ENCODE results near the gene EXOC6B.
"Not testable (repeated sequence)": the region's sequence is repeated elsewhere in the genome, so short reads cannot be mapped to it uniquely, and the experiment has no call there.

Gene EXOC6B

DNA sequence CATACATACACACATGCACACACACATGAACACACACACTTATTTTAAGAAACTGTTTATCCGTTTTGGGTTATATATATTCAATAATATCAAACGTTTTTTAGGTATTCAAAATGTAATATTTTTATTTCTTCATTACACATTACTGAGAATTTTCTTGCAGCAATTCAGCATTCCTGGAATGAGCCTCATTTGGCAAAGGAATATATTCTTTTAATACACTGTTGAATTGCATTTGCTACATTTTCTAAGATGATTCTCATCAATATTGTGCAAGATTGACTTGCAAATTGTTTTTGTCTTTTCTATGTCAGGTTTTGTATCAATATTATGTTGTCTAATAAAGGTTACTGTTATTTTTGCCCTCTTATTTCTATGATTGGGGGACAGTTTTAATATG is 402.1 kb downstream of the EXOC6B start:
- TF ChIP-seq POLR2A (IDR thresholded peaks at IDR 0.05; ENCODE audit: low read depth, low read length): no peak
- FAIRE-seq: no peak
- DNase-seq (ENCODE audit: insufficient read length, low spot score): no peak

DNA sequence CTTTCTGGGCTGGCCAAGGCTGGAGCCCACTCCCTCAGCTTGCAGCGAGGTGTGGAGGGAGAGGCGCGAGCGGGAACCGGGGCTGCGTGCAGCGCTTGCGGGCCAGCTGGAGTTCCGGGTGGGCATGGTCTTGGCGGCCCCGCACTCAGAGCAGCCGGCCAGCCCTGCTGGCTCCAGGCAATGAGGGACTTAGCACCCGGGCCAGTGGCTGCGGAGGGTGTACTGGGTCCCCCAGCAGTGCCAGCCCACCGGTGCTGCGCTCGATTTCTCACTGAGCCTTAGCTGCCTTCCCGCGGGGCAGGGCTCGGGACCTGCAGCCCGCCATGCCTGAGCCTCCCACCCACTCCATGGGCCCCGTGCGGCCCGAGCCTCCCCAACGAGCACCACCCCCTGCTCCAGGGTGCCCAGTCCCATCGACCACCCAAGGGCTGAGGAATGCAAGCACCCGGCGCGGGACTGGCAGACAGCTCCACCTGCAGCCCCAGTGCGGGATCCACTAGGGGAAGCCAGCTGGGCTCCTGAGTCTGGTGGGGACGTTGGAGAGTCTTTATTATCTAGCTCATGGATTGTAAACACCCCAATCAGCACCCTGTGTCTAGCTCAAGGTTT is 404.0 kb downstream of the EXOC6B start:
- DNase-seq (ENCODE audit: insufficient read length, low spot score); FAIRE-seq: not testable (repeated sequence)

DNA sequence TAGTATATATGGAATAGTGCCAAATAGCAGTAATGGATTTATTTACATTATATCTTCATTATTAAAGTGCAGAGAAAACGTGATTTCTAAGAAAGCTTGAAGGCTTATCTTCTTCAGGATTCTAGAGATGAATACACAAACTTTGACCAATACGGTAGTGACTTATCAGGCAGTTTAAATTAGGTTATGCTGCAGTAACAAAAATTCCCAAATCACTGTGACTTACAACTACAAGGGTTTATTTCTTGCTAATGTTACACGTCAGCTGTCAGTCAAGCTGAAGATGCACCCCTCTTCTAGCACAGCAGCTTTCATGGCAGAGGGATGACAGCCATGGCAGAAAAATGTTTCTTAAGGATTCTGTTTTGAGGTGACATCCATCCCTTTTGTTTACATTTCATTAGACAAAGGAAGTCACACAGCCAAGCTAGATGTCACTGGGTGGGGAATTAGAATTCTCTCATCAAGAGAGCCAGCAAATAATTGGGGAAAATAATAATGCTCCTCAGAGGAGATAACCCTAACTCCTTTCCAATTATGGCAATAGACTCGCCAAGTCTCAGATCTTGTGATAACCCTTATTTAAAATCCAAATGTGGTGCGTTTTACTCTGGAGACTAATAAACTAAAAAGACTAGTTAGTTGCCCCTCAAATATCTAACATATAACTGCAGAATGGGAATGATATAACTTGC is 409.9 kb downstream of the EXOC6B start:
- TF ChIP-seq POLR2A (IDR thresholded peaks at IDR 0.05; ENCODE audit: low read depth, low read length): no peak
- no peak for DNase-seq (ENCODE audit: insufficient read length, low spot score)
- no peak for FAIRE-seq

DNA sequence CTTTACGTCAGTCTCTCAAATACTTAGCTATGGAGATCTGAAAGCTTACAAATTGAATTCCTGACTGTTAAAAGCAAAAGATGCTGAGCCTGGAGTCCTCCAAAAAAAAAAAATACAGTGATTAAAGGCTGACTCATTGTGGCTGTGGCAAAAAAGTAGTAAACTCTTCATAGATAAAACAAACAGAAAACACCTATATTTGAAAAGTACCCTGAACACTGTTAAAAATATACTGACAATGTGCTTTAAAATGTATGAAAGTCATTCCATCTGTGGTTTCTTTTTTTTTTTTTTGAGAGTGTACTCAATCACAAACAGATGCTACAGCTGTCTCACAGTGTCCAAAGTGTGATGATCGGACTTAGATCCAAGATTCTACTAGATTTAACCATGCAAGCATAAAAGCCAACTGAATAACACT is 410.6 kb downstream of the EXOC6B start:
- no peak for FAIRE-seq
- DNase-seq (ENCODE audit: insufficient read length, low spot score): no peak
- TF ChIP-seq POLR2A (IDR thresholded peaks at IDR 0.05; ENCODE audit: low read depth, low read length): no peak

DNA sequence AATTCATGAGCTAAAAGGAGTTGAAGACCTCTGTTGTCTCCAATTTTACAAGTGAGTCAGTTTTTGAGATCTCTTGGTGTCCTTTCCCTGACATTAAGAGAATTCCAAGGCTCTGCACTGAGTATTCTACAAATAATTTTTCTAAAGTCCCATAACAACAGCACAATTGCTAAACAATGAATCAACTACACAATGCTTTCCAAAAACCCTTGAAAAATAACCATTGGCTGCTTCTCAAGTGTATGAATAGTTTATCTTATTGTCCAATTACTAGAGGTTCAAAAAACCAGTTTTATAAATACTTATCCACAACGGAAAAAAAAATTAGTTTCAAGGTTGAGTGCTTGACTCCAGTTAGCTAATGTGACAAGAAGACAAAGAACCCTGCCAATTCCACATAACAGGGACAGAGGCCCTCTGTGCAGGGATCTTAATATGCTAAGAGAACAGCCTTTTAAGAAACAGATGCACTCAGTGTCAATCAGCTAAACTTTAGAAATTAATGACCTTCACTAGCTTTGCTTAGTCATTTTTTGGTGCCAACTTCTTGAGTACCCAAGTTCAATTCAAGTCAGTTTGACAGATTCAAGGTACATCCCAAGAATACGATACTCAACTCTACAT is 411.6 kb downstream of the EXOC6B start:
- TF ChIP-seq POLR2A (IDR thresholded peaks at IDR 0.05; ENCODE audit: low read depth, low read length): no peak
- no peak for DNase-seq (ENCODE audit: insufficient read length, low spot score)
- no peak for FAIRE-seq

DNA sequence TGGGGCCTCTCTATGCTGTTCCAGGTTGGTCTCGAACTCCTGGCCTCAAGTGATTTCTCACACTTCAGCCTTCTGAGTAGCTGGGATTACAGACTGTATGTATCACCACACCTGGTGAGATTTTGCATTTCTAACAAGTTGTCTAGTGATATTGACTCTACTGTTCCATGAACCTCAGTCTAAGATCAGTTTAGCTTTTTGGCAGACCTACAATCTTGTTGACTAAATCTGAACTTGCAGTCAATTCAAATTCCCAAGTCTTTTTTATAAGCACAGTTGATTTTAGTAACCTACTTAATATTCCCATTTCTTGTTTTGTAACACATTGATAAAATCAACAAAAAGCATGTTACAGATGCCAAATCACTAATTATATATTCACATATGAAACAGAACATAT is 412.1 kb downstream of the EXOC6B start:
- DNase-seq (ENCODE audit: insufficient read length, low spot score) (no peak), FAIRE-seq (no peak)
- no peak for TF ChIP-seq POLR2A (IDR thresholded peaks at IDR 0.05; ENCODE audit: low read depth, low read length)

DNA sequence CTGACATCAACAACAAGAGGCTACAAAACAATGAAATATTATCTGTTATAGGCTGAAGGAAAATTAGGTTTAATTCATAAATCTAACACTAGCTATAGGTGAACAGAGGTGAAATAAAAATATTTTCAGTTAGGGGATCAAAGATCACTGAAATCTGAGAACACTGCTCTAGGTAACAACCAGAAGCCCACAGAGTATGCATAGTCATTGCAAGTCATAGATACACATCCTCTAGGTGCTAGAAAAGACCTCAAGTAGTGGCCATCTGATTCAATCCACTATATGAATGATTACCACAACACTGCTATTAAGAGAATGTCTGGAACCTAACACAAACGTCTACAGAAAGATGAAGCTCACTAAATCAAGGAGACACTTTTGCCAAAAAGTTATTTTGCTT is 413.6 kb downstream of the EXOC6B start:
- TF ChIP-seq POLR2A (IDR thresholded peaks at IDR 0.05; ENCODE audit: low read depth, low read length): no peak
- FAIRE-seq (no peak), DNase-seq (ENCODE audit: insufficient read length, low spot score) (no peak)

DNA sequence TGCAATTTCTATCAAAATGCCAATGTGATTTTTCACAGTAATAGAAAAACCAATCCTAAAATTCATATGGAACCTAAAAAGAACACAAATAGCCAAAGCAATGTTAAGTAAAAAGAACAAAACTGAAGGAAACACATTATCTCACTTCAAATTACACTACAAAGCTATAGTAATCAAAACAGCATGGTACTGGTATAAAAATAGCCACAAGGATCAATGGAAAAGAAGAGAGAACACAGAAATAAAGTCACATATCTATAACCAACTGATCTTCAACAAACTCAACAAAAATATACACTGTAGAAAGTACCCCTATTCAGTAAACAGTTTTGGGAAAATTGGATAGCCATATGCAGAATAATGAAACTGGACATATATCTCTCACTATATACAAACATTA is 426.0 kb downstream of the EXOC6B start:
- DNase-seq (ENCODE audit: insufficient read length, low spot score) (no peak), FAIRE-seq (no peak)
- TF ChIP-seq POLR2A (IDR thresholded peaks at IDR 0.05; ENCODE audit: low read depth, low read length): no peak

DNA sequence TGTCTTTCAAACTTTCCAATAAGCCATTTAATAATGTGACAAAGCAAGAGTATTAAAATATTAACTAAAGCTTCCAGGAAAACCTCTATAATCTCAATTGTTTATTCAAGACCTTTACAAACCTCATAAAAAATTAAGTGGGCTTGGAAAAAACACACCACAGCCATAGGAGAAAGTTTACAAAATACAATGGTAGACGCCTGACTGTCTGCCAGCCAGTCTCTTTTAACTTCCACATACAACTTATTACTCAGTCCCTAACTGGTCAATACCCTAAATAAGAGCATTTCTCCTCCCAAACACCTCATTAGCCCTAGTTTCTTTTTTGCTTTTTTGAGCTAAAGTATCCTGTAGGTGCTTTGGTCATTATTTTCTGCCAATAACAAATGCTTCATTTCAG is 430.7 kb downstream of the EXOC6B start:
- FAIRE-seq (no peak), DNase-seq (ENCODE audit: insufficient read length, low spot score) (no peak)
- no peak for TF ChIP-seq POLR2A (IDR thresholded peaks at IDR 0.05; ENCODE audit: low read depth, low read length)

DNA sequence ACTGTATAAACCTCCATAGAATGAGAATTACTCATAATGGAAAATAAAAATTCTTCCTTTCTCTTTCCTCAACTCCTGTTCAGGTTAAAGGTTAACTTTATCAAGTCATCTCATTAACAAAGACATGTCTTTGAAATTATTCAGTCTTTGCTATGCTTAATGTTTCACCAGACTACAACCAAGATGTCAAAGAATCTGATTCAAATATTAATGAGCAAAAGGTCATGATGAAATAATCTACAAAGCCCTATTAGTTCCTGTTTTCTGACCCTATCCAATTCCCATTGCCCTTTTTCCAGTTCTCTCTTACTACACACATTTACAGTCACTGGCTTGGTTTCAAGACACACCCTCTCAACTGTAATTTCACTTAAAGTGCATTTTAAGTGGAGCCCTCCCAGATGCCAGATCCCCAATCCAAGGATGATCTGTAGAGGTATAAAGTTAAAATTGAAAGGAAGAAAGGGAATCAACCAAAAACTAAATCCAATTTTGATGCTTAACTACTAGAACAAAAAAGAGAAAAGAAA is 431.2 kb downstream of the EXOC6B start:
- DNase-seq (ENCODE audit: insufficient read length, low spot score) (no peak), FAIRE-seq (peak; percentile 27)
- TF ChIP-seq POLR2A (IDR thresholded peaks at IDR 0.05; ENCODE audit: low read depth, low read length): no peak

DNA sequence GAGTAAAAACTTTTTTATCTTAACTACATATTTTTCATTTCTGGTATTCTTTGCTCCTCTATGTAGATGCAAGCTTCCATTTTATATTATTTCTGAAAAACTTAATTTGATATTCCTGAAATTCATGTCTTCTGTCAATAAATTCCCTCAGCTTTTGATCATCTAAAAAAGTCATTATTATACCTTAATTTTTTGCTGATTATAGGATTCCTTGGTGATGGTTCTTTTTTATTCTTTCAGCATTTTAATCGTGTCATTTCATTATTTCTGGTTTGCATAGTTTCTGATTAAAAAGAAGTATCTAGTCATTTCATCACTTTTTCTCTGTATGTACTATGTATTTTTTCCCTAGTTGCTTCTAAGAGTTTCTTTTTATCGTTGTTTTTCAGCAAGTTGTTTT is 436.4 kb downstream of the EXOC6B start:
- DNase-seq (ENCODE audit: insufficient read length, low spot score): no peak
- TF ChIP-seq POLR2A (IDR thresholded peaks at IDR 0.05; ENCODE audit: low read depth, low read length): no peak
- no peak for FAIRE-seq

DNA sequence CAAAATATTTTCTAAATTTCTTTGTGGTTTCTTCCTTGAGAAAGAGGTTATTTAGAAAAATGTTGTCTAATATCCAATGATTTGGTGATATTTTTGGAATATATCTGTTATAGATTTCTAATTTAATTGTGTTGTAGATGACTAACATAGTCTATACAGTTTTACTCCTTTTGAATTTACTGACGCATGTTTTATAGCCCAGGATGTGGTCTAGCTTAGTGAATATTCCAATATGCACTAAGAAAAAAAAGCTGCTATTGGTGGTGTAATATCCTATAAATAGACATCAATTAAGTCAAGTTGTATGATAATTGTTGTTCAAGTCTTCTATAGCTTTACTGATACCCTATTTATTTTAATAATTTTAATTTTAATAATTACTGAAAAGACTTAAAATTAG is 437.6 kb downstream of the EXOC6B start:
- TF ChIP-seq POLR2A (IDR thresholded peaks at IDR 0.05; ENCODE audit: low read depth, low read length): no peak
- no peak for FAIRE-seq

DNA sequence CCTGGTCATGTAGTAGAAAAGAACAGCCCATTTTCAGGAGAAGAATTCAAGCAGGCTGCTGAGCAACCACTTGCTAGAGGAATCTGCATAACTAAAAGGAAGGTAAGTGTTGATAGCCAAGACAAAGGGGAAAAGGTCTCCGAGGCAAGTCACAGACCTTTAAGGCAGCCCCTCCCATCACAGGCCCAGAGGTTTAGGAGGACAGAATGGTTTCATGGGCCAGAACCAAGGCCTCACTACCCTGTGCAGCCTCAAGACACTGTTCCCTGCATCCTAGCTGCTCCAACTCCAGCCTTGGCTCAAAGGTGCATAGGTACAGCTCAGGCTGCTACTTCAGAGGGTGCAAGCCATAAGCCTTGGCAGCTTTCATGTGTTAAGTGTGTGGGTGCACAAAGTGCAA is 439.5 kb downstream of the EXOC6B start:
- DNase-seq (ENCODE audit: insufficient read length, low spot score) (no peak), FAIRE-seq (no peak)
- no peak for TF ChIP-seq POLR2A (IDR thresholded peaks at IDR 0.05; ENCODE audit: low read depth, low read length)

More for the DNA sequence above, 437.6 kb downstream of the EXOC6B start:
- no peak for DNase-seq (ENCODE audit: insufficient read length, low spot score)

DNA sequence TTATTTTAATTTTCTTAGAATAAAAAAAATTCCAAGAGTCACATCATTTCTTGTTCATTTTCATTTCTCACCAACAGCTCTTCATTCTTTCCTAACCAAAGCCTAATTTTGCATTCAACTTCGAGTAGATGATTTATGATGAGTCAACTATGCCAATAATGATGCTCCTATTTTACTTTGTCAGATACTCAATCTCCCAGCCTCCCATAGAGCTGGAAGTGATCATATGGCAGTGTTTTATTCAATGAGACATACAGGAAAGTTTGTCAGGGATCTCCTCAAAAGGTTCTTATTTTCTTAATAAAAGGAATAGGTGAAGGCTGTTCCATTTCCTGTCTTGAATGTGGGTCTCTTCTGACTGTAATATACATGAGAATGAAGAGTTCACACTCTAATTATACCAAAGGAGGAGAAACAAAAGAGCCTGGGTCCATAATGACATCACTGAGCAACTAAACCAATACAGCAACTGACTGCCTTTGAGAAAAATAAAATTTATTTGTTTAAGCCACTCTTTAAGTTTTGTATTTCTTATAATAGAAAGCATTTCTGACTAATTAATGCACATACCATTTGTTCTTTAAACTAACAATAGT is 447.0 kb downstream of the EXOC6B start:
- FAIRE-seq (no peak), DNase-seq (ENCODE audit: insufficient read length, low spot score) (no peak)
- TF ChIP-seq POLR2A (IDR thresholded peaks at IDR 0.05; ENCODE audit: low read depth, low read length): no peak
